ENCODE measurements around the gene RPRD1A. TPM values are rescaled to one million over a fixed set of nuclear protein-coding genes. Genes with fewer than 3 reads are reported as not detected.

RPRD1A gene
- total and polyA plus RNA-seq, 2 of the 4 experiments (the other 2 are of a cell fraction), result 23.3 to 27.2 TPM

- H2BK20ac ChIP-seq (ENCODE audit: low read depth, low read length), result no peak overlapping the region
- no peak overlapping the region for H3K56ac ChIP-seq (ENCODE audit: extremely low read depth, insufficient read depth, low read length)
- peaks cover 4% of the 10 kb centered on the region; the same call in 1 of the 2 replicates for H4K20me1 ChIP-seq (ENCODE audit: insufficient read depth, low read length)
- dilution Hi-C loops (cut with HindIII; ENCODE audit: low sequenced_read_pairs, unreplicated experiment), result no loop called here
- H4K91ac ChIP-seq (ENCODE audit: insufficient read depth, low read depth, low read length), result no peak overlapping the region
- TF ChIP-seq ELK1 (IDR thresholded peaks at IDR 0.05; ENCODE audit: borderline replicate concordance, low read depth, low read length) (no peak), CTCF (conservative IDR thresholded peaks at IDR 0.05; ENCODE audit: low read depth, low read length) (no peak), MAZ (IDR thresholded peaks at IDR 0.05; ENCODE audit: borderline replicate concordance, low read depth, low read length) (no peak), RAD21 (IDR thresholded peaks at IDR 0.05; ENCODE audit: low read length) (no peak), NFE2L2 (IDR thresholded peaks at IDR 0.05; ENCODE audit: low read depth, low read length) (no peak), MXI1 (IDR thresholded peaks at IDR 0.05; ENCODE audit: borderline replicate concordance, low read depth, low read length) (no peak), USF2 (IDR thresholded peaks at IDR 0.05; ENCODE audit: low read depth, low read length) (no peak)
- peaks cover 8% of the 10 kb centered on the region; the same call in 1 of the 2 replicates for H3K9me1 ChIP-seq (ENCODE audit: insufficient read depth, low read length)
- H2AK9ac ChIP-seq (replicated peaks; ENCODE audit: low read depth, low read length, poor library complexity), result no peak overlapping the region
- DNase-seq, result no peak
- no peaks in the 10 kb centered on the region for H3K4me1 ChIP-seq (ENCODE audit: control insufficient read depth, insufficient read depth, low read length)
- no peak overlapping the region for H2BK120ac ChIP-seq (ENCODE audit: low read depth, low read length)
- no peak overlapping the region for H3K14ac ChIP-seq (replicated peaks; ENCODE audit: low read depth, low read length)
- ATAC-seq (ENCODE audit: low read depth), result no peak
- H3K4me2 ChIP-seq (ENCODE audit: low read depth, low read length), result no peak overlapping the region
- H3K18ac ChIP-seq (ENCODE audit: low read depth, low read length), result no peak overlapping the region
- intact Hi-C loops (cut with micrococcal nuclease), result no loop called here
- WGBS, 2 experiments (ENCODE audit: extremely low coverage in 2 of 2, insufficient read length in 1 of 2), result no CpG with 5 or more reads among the region's 1 CpG
- H3K27me3 ChIP-seq (ENCODE audit: control insufficient read depth, insufficient read depth, low read length), result no peaks in the 10 kb centered on the region
- peaks cover 4 to 6% of the 10 kb centered on the region in 2 experiments; a peak in 2 of 4 replicates for H3K79me1 ChIP-seq (ENCODE audit: low read depth in 1 of 2, low read length in 2 of 2)
- in situ Hi-C loops (cut with MboI; ENCODE audit: low sequenced_read_pairs), result no loop called here
- no peak overlapping the region for H4K5ac ChIP-seq (ENCODE audit: low read depth, low read length)
- no peak overlapping the region for H4K8ac ChIP-seq (ENCODE audit: low read depth in 2 of 2, low read length in 2 of 2)
- ChIA-PET CTCF (interaction anchor here (0.6 kb wide), 1 partner anchor 16 kb away, joined by 3 read pairs; no protein-coding TSS in a partner anchor), POLR2A (ENCODE audit: unreplicated experiment) (no interaction called here)
- H3K9ac ChIP-seq (ENCODE audit: low read depth, low read length), result no peak overlapping the region
- H3K36me3 ChIP-seq (ENCODE audit: control insufficient read depth, insufficient read depth, low read length), result peaks cover 31% of the 10 kb centered on the region
- H2BK5ac ChIP-seq (ENCODE audit: low read depth, low read length, poor library complexity, severe bottlenecking), result no peak overlapping the region
- no peak overlapping the region for H3K27ac ChIP-seq (ENCODE audit: insufficient read depth, low read length)
- no peak overlapping the region for H3K4ac ChIP-seq (ENCODE audit: low read depth, low read length)
- BruUV-seq (replicated peaks), result no TSS peak
- H2AFZ ChIP-seq (replicated peaks; ENCODE audit: low read length, poor library complexity), result no peak overlapping the region
- H2AK5ac ChIP-seq (ENCODE audit: low read depth, low read length), result no peak overlapping the region
- no peak overlapping the region for H3K23ac ChIP-seq (ENCODE audit: low read depth, low read length)
- H3K9me3 ChIP-seq (ENCODE audit: control insufficient read depth, insufficient read depth, low read length), result no peaks in the 10 kb centered on the region
- no peak overlapping the region for H2BK15ac ChIP-seq (ENCODE audit: low read depth, low read length)
- no peak overlapping the region for H3K4me3 ChIP-seq (ENCODE audit: insufficient read depth, low read depth, low read length)
Observed at GRCh38 chr18:36109737-36110136, 42.4 kb upstream of the RPRD1A start.

Measured in IMR-90 (cell line).